HG02870 (cell line): Measurements from ENCODE around the gene NDST3.
A peak's percentile ranks its signal among the peaks of the same experiment; 100 is the strongest.

Experiments used
- ATAC-seq: cut with Tn5 transposase; IDR thresholded peaks from one replicate; pipeline ENCODE4 v1.9.1; 2021; ENCODE audit warnings: mild to moderate bottlenecking, moderate library complexity; ENCODE audit not compliant: unreplicated experiment

Gene NDST3

DNA sequence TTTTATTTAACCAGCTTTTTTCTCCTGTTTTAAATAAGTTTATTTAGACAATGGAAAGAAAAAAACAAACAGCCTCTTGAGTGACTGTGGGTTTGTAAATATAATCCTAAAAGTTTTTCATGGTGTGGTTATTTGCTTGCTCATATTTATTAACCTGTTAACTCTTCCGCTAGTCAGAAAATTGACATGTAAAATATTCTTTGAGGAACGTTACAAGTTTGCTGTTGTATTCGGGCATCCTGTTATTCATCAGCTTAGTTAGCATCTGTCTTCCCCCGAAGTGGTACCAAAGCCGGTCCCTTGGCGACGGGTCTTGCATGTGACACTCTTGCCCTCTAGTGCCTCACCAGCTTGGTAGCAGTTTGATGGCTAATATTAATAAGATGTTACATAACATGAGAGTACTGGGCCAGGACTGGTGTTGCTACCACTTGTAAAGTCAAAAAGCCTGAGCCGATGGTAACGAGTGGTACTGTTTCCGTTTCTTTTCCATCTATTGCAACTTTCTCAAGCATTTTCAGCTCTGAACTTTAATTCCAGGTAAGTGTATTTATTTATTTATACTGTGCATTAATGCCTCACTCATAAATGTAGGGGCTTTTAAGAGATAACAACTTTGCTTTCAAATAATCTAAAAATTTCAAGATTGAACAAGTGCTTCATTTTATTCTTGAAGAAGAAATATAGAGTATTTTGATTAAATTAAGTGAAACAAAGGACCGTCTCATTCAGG, at the start of gene NDST3:
Gene NDST3, plus strand, starts transcription at position 434 of the 733 bp plus-strand sequence. CDS start 19,425 bp downstream, outside the sequence.
- ATAC-seq = peak; percentile 77

DNA sequence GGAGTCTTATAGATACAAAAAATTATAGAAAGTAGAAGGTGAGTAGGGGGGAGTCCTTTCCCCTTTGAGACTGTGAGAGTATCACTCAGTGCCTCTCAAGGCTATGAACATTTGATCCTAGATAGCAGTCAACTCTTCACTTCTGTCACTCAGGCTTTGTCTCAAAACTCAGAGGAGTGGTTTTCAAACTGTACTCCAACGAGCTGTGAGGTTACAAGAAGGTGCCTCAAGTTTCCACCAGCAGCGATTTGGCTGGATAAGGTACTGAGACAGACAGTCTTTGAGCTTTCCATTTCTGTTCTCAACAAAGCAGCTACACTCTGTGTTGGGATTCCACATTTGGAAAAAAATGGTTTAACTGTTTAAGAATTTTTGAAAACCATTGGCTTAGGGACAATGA, 48.0 kb upstream of the NDST3 start:
- ATAC-seq = no peak

GRCh38 chr4:117987464-117987863, 46.8 kb upstream of the NDST3 start:
- ATAC-seq = no peak

GRCh38 chr4:117996891-117997290, 37.4 kb upstream of the NDST3 start:
- ATAC-seq = no peak

- no peak for ATAC-seq
Measured at GRCh38 chr4:118004088-118004487, 30.2 kb upstream of the NDST3 start.

- no peak for ATAC-seq
Measured at GRCh38 chr4:118005883-118006282, 28.4 kb upstream of the NDST3 start.

GRCh38 chr4:118012142-118012541, 22.1 kb upstream of the NDST3 start:
- ATAC-seq = no peak

DNA sequence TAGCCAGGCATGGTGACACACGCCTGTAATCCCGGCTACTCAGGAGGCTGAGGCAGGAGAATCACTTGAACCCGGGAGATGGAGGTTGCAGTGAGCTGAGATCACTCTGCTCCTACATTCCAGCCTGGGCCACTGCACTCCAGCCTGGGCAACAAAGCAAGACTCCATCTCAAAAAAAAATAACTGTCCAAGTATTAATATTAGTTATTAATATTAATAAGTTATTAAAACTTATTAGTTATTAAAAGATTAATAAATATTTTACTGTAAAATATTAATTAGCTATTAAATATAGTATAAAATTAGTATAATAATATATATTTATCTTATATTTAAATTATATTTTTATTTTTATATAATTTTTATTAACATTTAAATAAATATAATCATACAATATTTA, 19.5 kb upstream of the NDST3 start:
- ATAC-seq = no peak

GRCh38 chr4:118018381-118019145, 15.7 kb upstream of the NDST3 start:
- no peak for ATAC-seq

- ATAC-seq = no peak
Measured at GRCh38 chr4:118026806-118027205, 7.5 kb upstream of the NDST3 start.

DNA sequence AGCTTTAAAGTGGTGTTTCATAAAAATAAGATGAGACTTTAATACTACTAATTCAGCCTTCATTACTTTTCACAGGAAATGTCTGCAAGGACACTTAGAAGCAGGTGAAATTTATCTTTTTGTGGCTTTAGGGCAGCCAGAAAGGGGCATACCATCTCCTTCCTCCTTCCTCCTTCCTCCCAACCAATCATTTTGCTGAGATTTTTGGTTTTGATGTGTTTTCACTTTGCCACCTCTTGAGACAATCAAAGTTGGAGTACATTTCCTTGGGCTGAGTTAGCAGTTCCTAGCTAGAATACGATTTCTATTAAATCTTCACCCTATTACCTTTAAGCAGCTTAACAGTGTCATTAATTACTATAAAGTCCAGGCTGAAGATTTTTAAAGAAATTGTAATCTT, 5.1 kb upstream of the NDST3 start:
- ATAC-seq = no peak

GRCh38 chr4:118032691-118033090, 1.6 kb upstream of the NDST3 start:
- ATAC-seq = no peak

GRCh38 chr4:118033148-118034052, 886 bp upstream of the NDST3 start:
- no peak for ATAC-seq

GRCh38 chr4:118035309-118035708, 1.0 kb downstream of the NDST3 start:
- ATAC-seq = no peak

DNA sequence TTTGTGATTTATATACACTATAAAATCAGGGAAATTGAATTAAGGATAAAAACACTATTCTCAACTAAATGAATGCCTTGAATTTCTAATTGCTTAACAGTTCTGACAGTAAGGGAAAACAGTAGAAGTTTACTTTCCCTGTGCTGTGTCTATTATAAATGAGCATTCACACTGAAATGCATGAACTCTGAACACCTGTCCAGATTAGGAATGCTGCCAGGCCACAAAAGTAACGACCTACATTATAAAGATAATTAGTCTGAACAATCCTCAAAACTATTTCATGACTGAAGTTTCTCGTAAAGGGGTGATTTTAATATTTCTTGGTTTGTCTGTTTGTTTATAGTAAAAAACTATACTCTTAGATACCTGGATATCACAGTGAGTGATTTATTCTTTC, 2.0 kb downstream of the NDST3 start:
- ATAC-seq = no peak

DNA sequence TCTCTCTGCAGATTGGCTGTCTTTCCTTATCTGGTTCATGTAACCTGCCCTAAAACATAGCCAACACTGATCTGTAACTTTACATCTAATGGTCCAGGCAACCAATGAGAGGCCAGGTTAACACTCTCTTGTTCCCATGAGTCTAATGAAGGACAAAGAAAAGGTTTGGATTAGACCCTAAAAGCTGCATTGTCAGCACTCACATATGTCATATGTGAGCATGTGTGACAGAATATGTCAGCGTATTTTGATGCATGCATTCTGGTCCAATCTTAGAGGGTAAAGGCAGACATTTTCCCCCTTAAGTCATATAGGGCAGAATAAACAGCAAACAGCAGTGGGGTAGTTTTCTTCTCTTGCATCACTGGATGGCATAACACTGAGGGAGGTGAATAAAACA, 3.7 kb downstream of the NDST3 start:
- no peak for ATAC-seq

- no peak for ATAC-seq
Measured at GRCh38 chr4:118046323-118046722, 12.0 kb downstream of the NDST3 start.

DNA sequence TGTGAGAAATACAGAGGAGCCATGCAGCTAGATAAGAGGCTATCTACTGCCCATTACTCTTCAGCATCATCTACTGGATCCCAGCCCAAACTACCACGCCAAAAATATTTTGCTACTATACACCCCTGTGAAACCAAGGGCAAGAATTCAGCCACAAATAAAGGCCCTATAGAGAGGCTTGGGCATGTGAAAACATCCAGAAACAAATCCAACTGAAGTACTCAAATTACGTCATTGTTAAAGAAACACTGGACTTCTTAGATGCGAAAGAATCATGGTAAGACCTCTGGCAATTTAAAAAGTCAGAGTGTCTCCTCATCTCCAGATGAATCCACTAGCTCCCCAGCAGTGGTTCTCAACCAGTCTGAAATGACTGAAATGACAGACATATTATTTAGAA, 12.8 kb downstream of the NDST3 start:
- no peak for ATAC-seq

GRCh38 chr4:118058955-118059354, 24.7 kb downstream of the NDST3 start:
- ATAC-seq = no peak

DNA sequence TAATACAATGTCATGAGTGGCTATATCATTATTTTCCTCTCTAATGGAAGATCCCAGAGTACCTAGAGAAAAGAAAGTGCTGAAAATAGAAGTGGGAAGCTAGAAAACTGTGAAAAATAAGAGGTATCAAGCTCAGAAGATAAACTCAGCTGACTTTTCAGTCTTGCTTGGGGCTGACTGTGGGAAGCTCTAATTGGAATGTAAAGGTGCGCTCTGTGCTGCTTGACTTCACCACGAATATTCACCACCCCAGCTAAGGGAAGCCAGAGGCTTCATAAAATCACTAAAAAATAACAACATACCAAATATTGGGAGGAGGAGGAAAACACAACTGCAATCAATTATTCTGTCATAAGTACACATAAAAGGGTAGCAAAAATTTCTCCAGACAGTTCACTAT, 25.1 kb downstream of the NDST3 start:
- no peak for ATAC-seq
